Mucosa of descending colon (tissue), 3 donors: Measurements from ENCODE around the gene CPNE9. TPM values are rescaled to one million over a fixed set of nuclear protein-coding genes. Genes with fewer than 3 reads are reported as not detected.

Experiments
- ATAC-seq: fragments of 200-7000 bp; cut with Tn5 transposase; one replicate; pipeline ENCODE4 v1.9.1; 2020; ENCODE audit warnings: mild to moderate bottlenecking, moderate library complexity
- DNase-seq, 3 donors: peaks; one replicate each; pipeline ENCODE4 v3.0.0-alpha.2; 2020
- H3K36me3 ChIP-seq: fragments of 200-600 bp; one replicate; pipeline ENCODE4 v1.8.0; 2021; ENCODE audit warnings: low read depth, mild to moderate bottlenecking
- H3K4me1 ChIP-seq: fragments of 200-600 bp; one replicate; pipeline ENCODE4 v1.8.0; 2021; ENCODE audit warnings: low read depth, mild to moderate bottlenecking
- H3K4me3 ChIP-seq: fragments of 200-600 bp; one replicate; pipeline ENCODE4 v1.8.0; 2021; ENCODE audit warnings: mild to moderate bottlenecking
- H3K9me3 ChIP-seq: fragments of 200-600 bp; one replicate; pipeline ENCODE4 v1.8.0; 2021; ENCODE audit warnings: mild to moderate bottlenecking
- CTCF ChIP-seq: fragments of 200-600 bp; IDR thresholded peaks from one replicate; pipeline ENCODE4 v1.8.0; 2022; ENCODE audit warnings: antibody characterized with exemption, mild to moderate bottlenecking
- intact Hi-C, 2 donors: fragments of 100-400 bp; cut with DNase I in 1 of 2; cut with micrococcal nuclease in 1 of 2; formaldehyde crosslinking; loops; one replicate each; pipeline versions ENCODE4 v1.11.0 to v1.11.1; 2022; cut with DNase I, micrococcal nuclease
- long read RNA-seq, 2 donors: library from polyadenylated mRNA; unstranded; transcript quantifications; one replicate each; pipeline ENCODE4 v2.0.0, GENCODE V29; 2019 to 2021
- total RNA-seq, 3 donors: library from RNA; stranded (reverse); fragmentation: NEBNext Ultra II Directional in 2 of 3; extraction: Animal tissue kit (Norgen Biotek cat#: 25700) in 2 of 3; gene quantifications; one replicate each; pipeline versions ENCODE4 v1.2.1 to v1.2.4, GENCODE V29; 2021 to 2023
- donor health status: DM: no; HTN: no; CAD: no; lungs with moderate emphysema.
- donor health status: DM: no; HTN: no; CAD: no.
- donor health status: DM: no; HTN: yes; CAD: no.

The CPNE9 gene
- under 1 TPM in 1 of 3 donors, not detected in 2; 0.70 TPM for total RNA-seq
- long read RNA-seq, donor 1, partial matches to known transcripts = 1 of 4 reads
- long read RNA-seq, donor 1, other reads (novel, unspliced or antisense) = 3 of 4 reads
- long read RNA-seq, donor 2 = 0 reads

GRCh38 chr3:9703736-9704346 lies at the start of gene CPNE9:
Gene CPNE9 (plus strand): TSS chr3:9703833. CDS start chr3:9703997, 164 bp downstream.
- DNase-seq = no peak
- peak; percentile 57 for ATAC-seq
- no peak for TF ChIP-seq CTCF

GRCh38 chr3:9659849-9660248 lies 43.8 kb upstream of the CPNE9 start:
- no peaks in the 10 kb centered on the region for H3K36me3 ChIP-seq
- no peak for ATAC-seq
- intact Hi-C loops = no loop called here

More at GRCh38 chr3:9703736-9704346, at the start of gene CPNE9:
- H3K4me1 ChIP-seq = peaks cover 11% of the 10 kb centered on the region
- no peak within 1 kb of the TSS for H3K4me3 ChIP-seq
- no peaks in the 10 kb centered on the region for H3K9me3 ChIP-seq
- no peaks in the 10 kb centered on the region for H3K36me3 ChIP-seq
- intact Hi-C loops = no loop called here

GRCh38 chr3:9660972-9661371 lies 42.7 kb upstream of the CPNE9 start:
- no peaks in the 10 kb centered on the region for H3K4me1 ChIP-seq
- no peak for ATAC-seq
- no peaks in the 10 kb centered on the region for H3K36me3 ChIP-seq
- intact Hi-C loops = no loop called here
- no peak overlapping the region for H3K4me3 ChIP-seq
- TF ChIP-seq CTCF = no peak
- DNase-seq = no peak
- H3K9me3 ChIP-seq = no peaks in the 10 kb centered on the region

More at GRCh38 chr3:9659849-9660248, 43.8 kb upstream of the CPNE9 start:
- no peak for TF ChIP-seq CTCF
- H3K4me3 ChIP-seq = no peak overlapping the region
- DNase-seq = no peak
- H3K4me1 ChIP-seq = no peaks in the 10 kb centered on the region
- H3K9me3 ChIP-seq = no peaks in the 10 kb centered on the region

GRCh38 chr3:9664119-9664751 lies 39.4 kb upstream of the CPNE9 start:
- DNase-seq = no peak
- TF ChIP-seq CTCF = no peak
- intact Hi-C loops = no loop called here
- no peak for ATAC-seq
- no peaks in the 10 kb centered on the region for H3K9me3 ChIP-seq
- no peaks in the 10 kb centered on the region for H3K36me3 ChIP-seq
- H3K4me1 ChIP-seq = no peaks in the 10 kb centered on the region
- H3K4me3 ChIP-seq = no peak overlapping the region

GRCh38 chr3:9666704-9667445 lies 36.8 kb upstream of the CPNE9 start:
- Histone ChIP-seq H3K9me3 (no peaks in the 10 kb centered on the region), H3K4me3 (no peak overlapping the region), H3K36me3 (peaks cover 12% of the 10 kb centered on the region), H3K4me1 (no peaks in the 10 kb centered on the region)
- intact Hi-C loops = no loop called here
- TF ChIP-seq CTCF = no peak
- ATAC-seq = no peak
- DNase-seq = no peak
